WI38 (cell line): ENCODE data around the gene MFSD6.
"Not testable (repeated sequence)": the region's sequence is repeated elsewhere in the genome, so short reads cannot be mapped to it uniquely, and the experiment has no call there.

Experiments used
- H3K4me3 ChIP-seq: 2 replicates; pipeline ENCODE4 v1.5.1; 2011; ENCODE audit warnings: low read depth, mild to moderate bottlenecking, control low read depth, low read length
- CTCF ChIP-seq: IDR thresholded peaks from 2 replicates; pipeline ENCODE4 v1.5.1; 2012; ENCODE audit warnings: low read depth, mild to moderate bottlenecking, control low read depth, low read length

Gene MFSD6

DNA sequence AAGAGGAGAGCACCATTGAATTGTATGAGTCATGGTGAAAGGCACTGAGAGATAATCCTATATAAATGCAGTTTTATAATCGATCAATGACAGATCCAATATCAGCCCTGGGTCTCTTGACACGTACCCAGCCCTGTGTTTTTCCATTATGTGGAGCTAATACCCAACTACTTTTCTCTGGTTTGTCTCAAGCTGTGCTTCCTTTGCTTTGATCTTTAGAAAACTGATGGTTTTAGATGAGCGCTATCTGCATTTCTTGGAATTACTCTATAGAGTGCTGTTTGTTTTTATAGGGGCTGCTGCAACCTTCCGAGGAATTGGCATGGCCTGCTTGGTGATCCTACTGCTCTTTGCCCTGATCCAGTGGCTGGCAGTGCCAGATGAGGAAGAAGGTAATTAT lies 81.3 kb downstream of the MFSD6 start:
- H3K4me3 ChIP-seq, result no peak overlapping the region
- TF ChIP-seq CTCF, result no peak

DNA sequence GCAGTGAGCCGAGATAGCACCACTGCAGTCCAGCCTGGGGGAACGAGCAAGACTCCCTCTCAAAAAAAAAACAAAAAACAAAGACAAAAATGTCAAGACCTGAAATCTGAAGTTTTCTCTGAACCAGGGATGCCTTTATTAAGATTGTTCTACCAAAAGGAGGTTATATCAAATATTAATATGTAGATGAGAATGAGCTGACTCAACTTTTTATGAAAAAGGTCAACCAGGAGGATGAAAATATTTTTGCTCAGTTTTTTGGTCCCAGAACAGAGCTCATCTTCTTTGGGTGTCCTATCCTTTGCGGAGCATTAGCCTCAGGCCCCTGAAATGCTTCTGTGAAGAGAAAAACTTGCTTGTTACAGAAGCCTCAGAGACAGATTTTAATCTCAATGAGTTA lies 82.3 kb downstream of the MFSD6 start:
- H3K4me3 ChIP-seq, result no peak overlapping the region
- no peak for TF ChIP-seq CTCF

DNA sequence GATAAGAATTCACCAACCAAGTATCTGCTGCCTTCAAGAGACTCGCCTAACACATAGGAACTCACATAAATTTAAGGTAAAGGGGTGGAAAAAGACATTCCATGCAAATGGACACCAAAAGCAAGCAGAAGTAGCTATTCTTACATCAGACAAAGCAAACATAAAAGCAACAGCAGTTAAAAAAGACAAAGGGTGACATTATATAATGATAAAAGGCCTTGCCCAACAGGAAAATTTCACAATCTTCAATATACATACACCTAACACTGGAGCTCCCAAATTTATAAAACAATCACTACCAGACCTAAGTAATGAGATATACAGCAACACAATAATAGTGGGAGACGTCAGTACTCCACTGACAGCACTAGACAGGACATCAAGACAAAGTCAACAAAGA lies 84.9 kb downstream of the MFSD6 start:
- no peak for TF ChIP-seq CTCF
- H3K4me3 ChIP-seq, result no peak overlapping the region

DNA sequence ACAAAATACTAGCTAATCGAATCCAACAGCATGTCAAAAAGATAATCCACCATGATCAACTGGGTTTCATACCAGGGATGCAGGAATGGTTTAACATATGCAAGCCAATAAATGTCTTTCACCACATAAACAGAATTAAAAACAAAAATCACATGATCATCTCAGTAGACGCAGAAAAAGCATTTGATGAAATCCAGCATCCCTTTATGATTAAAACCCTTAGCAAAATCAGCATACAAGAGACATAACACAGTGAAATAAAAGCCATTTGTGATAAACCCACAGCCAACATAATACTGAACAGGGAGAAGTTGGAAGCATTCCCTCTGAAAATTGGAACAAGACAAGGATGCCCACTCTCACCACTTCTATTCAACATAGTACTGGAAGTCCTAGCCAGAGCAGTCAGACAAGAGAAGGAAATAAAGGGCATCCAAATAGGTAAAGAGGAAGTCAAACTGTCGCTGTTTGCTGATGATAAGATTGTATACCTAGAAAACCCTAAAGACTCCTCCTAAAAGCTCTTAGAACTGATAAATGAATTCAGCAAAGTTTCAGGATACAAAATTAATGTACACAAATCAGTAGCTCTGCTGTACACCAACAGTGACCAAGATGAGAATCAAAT lies 86.6 kb downstream of the MFSD6 start:
- not testable (repeated sequence) for H3K4me3 ChIP-seq

GRCh38 chr2:190497428-190497827 lies 89.3 kb downstream of the MFSD6 start:
- H3K4me3 ChIP-seq, result no peak overlapping the region
- TF ChIP-seq CTCF, result no peak

- TF ChIP-seq CTCF, result no peak
- H3K4me3 ChIP-seq, result no peak overlapping the region
Measured at GRCh38 chr2:190499273-190499672, 91.1 kb downstream of the MFSD6 start.

DNA sequence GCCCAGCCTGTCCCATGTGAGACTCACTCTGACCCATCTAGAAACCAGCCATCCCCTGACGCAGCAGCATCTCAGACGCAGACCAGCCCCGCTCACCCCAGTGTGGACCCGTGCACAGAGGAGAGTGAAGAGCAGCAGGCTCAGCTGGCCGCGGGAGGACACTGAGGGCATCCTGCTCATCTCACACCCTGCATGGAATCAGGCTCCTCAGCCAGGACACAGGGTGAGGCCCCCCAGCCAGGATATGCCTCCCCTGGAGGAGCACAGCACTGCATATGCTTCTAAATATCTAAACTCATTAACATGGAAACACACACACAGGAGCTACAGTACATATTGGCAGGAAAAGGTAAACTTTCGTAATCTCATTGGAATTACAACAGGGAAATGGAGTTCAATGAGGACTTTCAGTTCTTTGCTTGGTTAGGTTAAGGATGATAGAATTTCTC lies 91.9 kb downstream of the MFSD6 start:
- H3K4me3 ChIP-seq, result no peak overlapping the region
- TF ChIP-seq CTCF, result no peak

- no peak overlapping the region for H3K4me3 ChIP-seq
- no peak for TF ChIP-seq CTCF
Measured at GRCh38 chr2:190501231-190501630, 93.1 kb downstream of the MFSD6 start.
